SU-DHL-6 (cell line): Measurements from ENCODE around the gene SFXN2.
A peak's percentile ranks its signal among the peaks of the same experiment; 100 is the strongest.

Experiments
- H2AFZ ChIP-seq: fragments of 200-600 bp; sonication (generic); 2 replicates; pipeline ENCODE4 v1.6.1; 2014; ENCODE audit warnings: low read depth, mild to moderate bottlenecking, moderate library complexity, mixed read lengths, antibody characterized with exemption, low read length; ENCODE audit not compliant: severe bottlenecking
- H3F3A ChIP-seq: fragments of 200-600 bp; shearing (Covaris generic); 2 replicates; pipeline ENCODE4 v1.6.0; 2016; ENCODE audit warnings: antibody characterized with exemption, mild to moderate bottlenecking; ENCODE audit not compliant: insufficient read depth
- H3K27ac ChIP-seq: fragments of 200-600 bp; sonication (generic); 2 replicates; pipeline ENCODE4 v1.5.1; 2016; ENCODE audit warnings: low read depth, mild to moderate bottlenecking, low read length, moderate library complexity, mixed read lengths
- H3K27me3 ChIP-seq: fragments of 200-600 bp; sonication (generic), shearing (Covaris generic); 2 replicates; pipeline ENCODE4 v1.6.0; 2014; ENCODE audit warnings: mild to moderate bottlenecking, low read length
- H3K36me3 ChIP-seq: fragments of 200-600 bp; sonication (generic); 2 replicates; pipeline ENCODE4 v1.6.1; 2014; ENCODE audit warnings: mild to moderate bottlenecking, low read length, mixed read lengths
- H3K4me2 ChIP-seq: fragments of 300-600, 200-600 bp; shearing (Covaris generic), sonication (generic); 2 replicates; pipeline ENCODE4 v1.6.0; 2014; ENCODE audit warnings: low read length, low read depth, mild to moderate bottlenecking; ENCODE audit not compliant: poor library complexity, severe bottlenecking
- H3K4me3 ChIP-seq: fragments of 200-600 bp; sonication (generic); 2 replicates; pipeline ENCODE4 v1.5.1; 2014; ENCODE audit warnings: antibody characterized with exemption, low read length, mild to moderate bottlenecking, mixed read lengths; ENCODE audit not compliant: insufficient read depth, poor library complexity, severe bottlenecking
- H3K79me2 ChIP-seq: fragments of 200-600 bp; sonication (generic); 2 replicates; pipeline ENCODE4 v1.6.1; 2014; ENCODE audit warnings: mild to moderate bottlenecking, low read length, moderate library complexity; ENCODE audit not compliant: insufficient read depth
- H3K9ac ChIP-seq: fragments of 200-600 bp; sonication (generic); 2 replicates; pipeline ENCODE4 v1.7.0; 2014; ENCODE audit warnings: mild to moderate bottlenecking, low read length
- H3K9me2 ChIP-seq: fragments of 200-600 bp; sonication (generic); replicated peaks from 2 replicates; pipeline ENCODE4 v1.6.1; 2014; ENCODE audit warnings: low read length; ENCODE audit not compliant: insufficient read depth
- H3K9me3 ChIP-seq: fragments of 200-600 bp; sonication (generic); 2 replicates; pipeline ENCODE4 v1.6.1; 2014; ENCODE audit warnings: low read length, mixed read lengths; ENCODE audit not compliant: insufficient read depth
- H4K20me1 ChIP-seq: fragments of 200-600 bp; sonication (generic); 2 replicates; pipeline ENCODE4 v1.6.1; 2014; ENCODE audit warnings: low read depth, mild to moderate bottlenecking, antibody characterized with exemption, low read length, moderate library complexity, mixed read lengths
- EZH2phosphoT487 ChIP-seq: fragments of 200-600 bp; sonication (generic), shearing (Covaris generic); conservative IDR thresholded peaks from 2 replicates; pipeline ENCODE4 v1.6.1; 2018; ENCODE audit warnings: mild to moderate bottlenecking, antibody characterized with exemption, low read length, moderate library complexity, mixed read lengths
- TF ChIP-seq, protein P1 (sequence below): fragments of 200-600 bp; sonication (generic); IDR thresholded peaks from one replicate; pipeline ENCODE4 v1.5.1; 2017; ENCODE audit warnings: antibody characterized with exemption, mild to moderate bottlenecking, low read length, moderate library complexity; ENCODE audit not compliant: insufficient read depth, poor library complexity, severe bottlenecking

The SFXN2 gene

DNA sequence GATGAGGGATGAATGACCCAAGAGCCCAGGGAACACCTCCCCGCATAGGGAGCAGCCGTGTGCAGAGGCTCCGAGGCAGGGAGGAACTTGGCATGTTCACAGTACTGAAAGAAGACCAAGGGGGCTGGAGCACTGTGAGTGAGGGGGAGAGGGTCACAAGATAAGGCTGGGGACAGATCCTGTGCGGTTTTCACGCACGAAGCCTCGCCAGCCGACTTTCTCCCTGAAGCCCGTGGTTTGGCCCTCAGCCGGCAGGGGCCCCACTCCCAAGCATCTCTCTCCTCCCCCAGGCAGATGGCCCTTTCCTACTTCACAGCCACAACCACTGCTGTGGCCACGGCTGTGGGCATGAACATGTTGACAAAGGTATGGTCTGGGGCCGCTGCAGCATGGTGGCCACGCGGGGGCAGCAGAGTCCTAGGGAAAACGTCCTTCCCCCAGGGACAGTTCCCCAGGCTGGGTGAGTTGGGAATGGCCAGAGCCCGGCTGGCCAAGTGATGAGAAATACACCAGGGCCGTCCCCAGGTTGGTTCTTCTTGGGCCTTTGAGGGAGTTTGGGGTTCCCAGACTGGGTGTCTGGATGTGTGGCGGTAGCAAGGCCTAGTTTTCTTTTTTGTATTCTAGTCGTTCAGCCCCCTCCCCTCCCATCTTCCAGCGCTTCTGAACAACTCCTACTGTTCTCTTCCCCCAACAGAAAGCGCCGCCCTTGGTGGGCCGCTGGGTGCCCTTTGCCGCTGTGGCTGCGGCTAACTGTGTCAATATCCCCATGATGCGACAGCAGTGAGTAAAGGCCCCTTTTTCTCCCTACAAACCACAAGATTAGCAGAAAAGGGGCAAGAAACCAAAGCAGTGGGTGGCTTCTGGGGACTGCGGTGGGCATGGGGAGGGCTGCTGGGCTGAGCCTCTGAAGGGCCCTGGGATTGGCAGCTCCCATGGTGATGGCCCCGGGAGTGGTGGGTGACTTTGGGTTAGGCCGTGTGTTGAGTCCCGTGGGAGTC lies 14.9 kb downstream of the SFXN2 start:
- TF ChIP-seq, protein P1, sequence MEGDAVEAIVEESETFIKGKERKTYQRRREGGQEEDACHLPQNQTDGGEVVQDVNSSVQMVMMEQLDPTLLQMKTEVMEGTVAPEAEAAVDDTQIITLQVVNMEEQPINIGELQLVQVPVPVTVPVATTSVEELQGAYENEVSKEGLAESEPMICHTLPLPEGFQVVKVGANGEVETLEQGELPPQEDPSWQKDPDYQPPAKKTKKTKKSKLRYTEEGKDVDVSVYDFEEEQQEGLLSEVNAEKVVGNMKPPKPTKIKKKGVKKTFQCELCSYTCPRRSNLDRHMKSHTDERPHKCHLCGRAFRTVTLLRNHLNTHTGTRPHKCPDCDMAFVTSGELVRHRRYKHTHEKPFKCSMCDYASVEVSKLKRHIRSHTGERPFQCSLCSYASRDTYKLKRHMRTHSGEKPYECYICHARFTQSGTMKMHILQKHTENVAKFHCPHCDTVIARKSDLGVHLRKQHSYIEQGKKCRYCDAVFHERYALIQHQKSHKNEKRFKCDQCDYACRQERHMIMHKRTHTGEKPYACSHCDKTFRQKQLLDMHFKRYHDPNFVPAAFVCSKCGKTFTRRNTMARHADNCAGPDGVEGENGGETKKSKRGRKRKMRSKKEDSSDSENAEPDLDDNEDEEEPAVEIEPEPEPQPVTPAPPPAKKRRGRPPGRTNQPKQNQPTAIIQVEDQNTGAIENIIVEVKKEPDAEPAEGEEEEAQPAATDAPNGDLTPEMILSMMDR: peak; percentile 62
- TF ChIP-seq EZH2phosphoT487: no peak
- Histone ChIP-seq H3K79me2 (no peaks in the 10 kb centered on the region), H3K4me2 (no peak overlapping the region), H3K36me3 (no peaks in the 10 kb centered on the region), H3K9me2 (no peaks in the 10 kb centered on the region), H4K20me1 (no peaks in the 10 kb centered on the region), H3K9me3 (no peaks in the 10 kb centered on the region), H3K27me3 (no peaks in the 10 kb centered on the region), H3K9ac (no peak overlapping the region), H3F3A (no peaks in the 10 kb centered on the region), H2AFZ (no peak overlapping the region), H3K4me3 (no peak overlapping the region), H3K27ac (no peak overlapping the region)

DNA sequence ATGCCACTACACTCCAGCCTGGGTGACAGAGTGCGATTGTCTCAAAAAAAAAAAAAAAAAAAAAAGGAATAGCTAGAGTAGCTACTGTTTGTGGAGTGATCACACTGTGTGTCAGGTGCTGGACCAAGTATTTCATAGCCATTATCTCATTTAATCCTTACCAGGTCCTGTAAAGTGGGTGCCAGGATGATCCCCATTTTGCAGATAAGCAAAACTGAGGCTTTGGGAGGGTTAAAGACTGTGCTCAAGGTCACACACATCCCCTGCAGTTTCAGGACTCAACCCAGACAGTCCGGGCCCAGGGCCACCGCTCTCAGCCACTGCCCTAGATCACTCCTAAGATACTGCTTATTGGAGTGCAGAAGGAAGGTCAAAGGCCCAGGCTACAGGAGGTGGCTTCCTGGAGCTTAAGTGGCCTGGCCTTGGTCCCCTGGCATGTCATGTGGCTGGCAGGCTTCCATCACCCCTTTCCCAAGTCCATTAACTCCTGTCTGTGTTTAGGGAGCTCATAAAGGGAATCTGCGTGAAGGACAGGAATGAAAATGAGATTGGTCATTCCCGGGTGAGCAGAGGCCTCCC lies 16.9 kb downstream of the SFXN2 start:
- H3K9ac ChIP-seq: no peak overlapping the region
- no peaks in the 10 kb centered on the region for H3K36me3 ChIP-seq
- H3K4me2 ChIP-seq: no peak overlapping the region
- no peaks in the 10 kb centered on the region for H3F3A ChIP-seq
- no peaks in the 10 kb centered on the region for H3K79me2 ChIP-seq
- no peak overlapping the region for H3K27ac ChIP-seq
- no peaks in the 10 kb centered on the region for H3K9me3 ChIP-seq
- no peak overlapping the region for H2AFZ ChIP-seq
- no peaks in the 10 kb centered on the region for H4K20me1 ChIP-seq
- no peak for TF ChIP-seq EZH2phosphoT487
- TF ChIP-seq, protein P1: no peak
- no peaks in the 10 kb centered on the region for H3K27me3 ChIP-seq
- H3K4me3 ChIP-seq: no peak overlapping the region
- H3K9me2 ChIP-seq: no peaks in the 10 kb centered on the region

DNA sequence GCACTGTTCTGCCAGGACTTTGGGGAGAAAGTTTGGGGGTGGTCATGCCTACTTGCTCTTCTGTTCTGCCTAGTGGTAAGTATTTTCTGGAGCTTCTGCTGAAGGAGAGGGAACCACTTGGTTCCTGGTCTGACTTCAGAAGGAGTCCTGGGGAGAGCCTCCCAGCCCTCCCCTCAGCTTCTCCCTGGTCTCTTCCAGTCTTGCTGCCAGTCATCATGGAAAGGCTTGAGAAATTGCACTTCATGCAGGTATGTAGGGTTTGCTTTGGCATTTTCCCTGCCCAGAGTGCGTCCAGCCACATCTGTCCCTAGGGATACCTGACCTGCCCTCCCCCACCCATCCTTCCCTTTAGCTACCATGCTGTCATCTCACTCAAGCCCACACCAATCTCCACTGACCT lies 18.2 kb downstream of the SFXN2 start:
- TF ChIP-seq, protein P1: no peak
- no peak for TF ChIP-seq EZH2phosphoT487
- H4K20me1 ChIP-seq: no peaks in the 10 kb centered on the region
- H3K4me3 ChIP-seq: no peak overlapping the region
- no peaks in the 10 kb centered on the region for H3F3A ChIP-seq
- no peaks in the 10 kb centered on the region for H3K9me3 ChIP-seq
- no peaks in the 10 kb centered on the region for H3K9me2 ChIP-seq
- H3K9ac ChIP-seq: no peak overlapping the region
- no peaks in the 10 kb centered on the region for H3K79me2 ChIP-seq
- no peak overlapping the region for H3K4me2 ChIP-seq
- H3K36me3 ChIP-seq: no peaks in the 10 kb centered on the region
- no peak overlapping the region for H3K27ac ChIP-seq
- H3K27me3 ChIP-seq: no peaks in the 10 kb centered on the region
- H2AFZ ChIP-seq: no peak overlapping the region
